ENCODE data around the gene TRIM21.

DNA sequence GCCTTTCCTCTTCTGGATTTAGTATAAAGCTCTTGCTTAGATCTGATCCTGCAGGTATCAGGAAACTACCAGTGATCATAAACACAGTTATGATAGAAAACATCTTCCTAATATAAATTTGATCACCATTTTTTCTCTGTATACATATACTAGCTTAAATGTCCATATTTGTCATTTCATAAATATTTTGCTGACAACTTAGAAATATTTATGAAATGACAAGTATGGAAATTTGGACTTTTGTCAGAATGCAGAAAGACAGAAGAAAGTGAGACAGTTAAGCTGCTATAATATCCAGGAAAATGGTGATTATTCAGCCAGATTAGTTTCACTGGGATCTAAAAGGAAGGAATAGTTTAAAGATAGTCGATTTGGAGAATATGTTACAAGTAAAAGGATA, 22.8 kb upstream of the TRIM21 start:
- TF ChIP-seq TBP (optimal IDR thresholded peaks at IDR 0.05; ENCODE audit: low read depth, low read length) (no peak), ZNF140 (CRISPR knock-in tag; IDR thresholded peaks at IDR 0.05) (no peak), CHCHD3 (CRISPR knock-in tag; IDR thresholded peaks at IDR 0.05) (no peak), FOS (IDR thresholded peaks at IDR 0.05; ENCODE audit: extremely low read depth, insufficient read length) (no peak), ZNF778 (CRISPR knock-in tag; IDR thresholded peaks at IDR 0.05) (no peak), TARDBP (IDR thresholded peaks at IDR 0.05) (no peak), SRF (CRISPR knock-in tag; IDR thresholded peaks at IDR 0.05) (no peak), ZZZ3 (IDR thresholded peaks at IDR 0.05) (no peak), ZNF263 (CRISPR knock-in tag; IDR thresholded peaks at IDR 0.05; ENCODE audit: borderline replicate concordance) (no peak), HSF4 (CRISPR knock-in tag; IDR thresholded peaks at IDR 0.05; ENCODE audit: borderline replicate concordance) (no peak), ZNF253 (CRISPR knock-in tag; conservative IDR thresholded peaks at IDR 0.05) (no peak), FOXA3 (CRISPR knock-in tag; conservative IDR thresholded peaks at IDR 0.05 in 1 of 2, IDR thresholded peaks at IDR 0.05 in 1 of 2) (no peak)
- TF ChIP-seq, protein P1, sequence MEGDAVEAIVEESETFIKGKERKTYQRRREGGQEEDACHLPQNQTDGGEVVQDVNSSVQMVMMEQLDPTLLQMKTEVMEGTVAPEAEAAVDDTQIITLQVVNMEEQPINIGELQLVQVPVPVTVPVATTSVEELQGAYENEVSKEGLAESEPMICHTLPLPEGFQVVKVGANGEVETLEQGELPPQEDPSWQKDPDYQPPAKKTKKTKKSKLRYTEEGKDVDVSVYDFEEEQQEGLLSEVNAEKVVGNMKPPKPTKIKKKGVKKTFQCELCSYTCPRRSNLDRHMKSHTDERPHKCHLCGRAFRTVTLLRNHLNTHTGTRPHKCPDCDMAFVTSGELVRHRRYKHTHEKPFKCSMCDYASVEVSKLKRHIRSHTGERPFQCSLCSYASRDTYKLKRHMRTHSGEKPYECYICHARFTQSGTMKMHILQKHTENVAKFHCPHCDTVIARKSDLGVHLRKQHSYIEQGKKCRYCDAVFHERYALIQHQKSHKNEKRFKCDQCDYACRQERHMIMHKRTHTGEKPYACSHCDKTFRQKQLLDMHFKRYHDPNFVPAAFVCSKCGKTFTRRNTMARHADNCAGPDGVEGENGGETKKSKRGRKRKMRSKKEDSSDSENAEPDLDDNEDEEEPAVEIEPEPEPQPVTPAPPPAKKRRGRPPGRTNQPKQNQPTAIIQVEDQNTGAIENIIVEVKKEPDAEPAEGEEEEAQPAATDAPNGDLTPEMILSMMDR (IDR thresholded peaks at IDR 0.05 in 2 of 3, conservative IDR thresholded peaks at IDR 0.05 in 1 of 3; ENCODE audit: insufficient read depth in 2 of 3, low read depth in 1 of 3, low read length in 3 of 3): no peak
- TF ChIP-seq, protein P2, sequence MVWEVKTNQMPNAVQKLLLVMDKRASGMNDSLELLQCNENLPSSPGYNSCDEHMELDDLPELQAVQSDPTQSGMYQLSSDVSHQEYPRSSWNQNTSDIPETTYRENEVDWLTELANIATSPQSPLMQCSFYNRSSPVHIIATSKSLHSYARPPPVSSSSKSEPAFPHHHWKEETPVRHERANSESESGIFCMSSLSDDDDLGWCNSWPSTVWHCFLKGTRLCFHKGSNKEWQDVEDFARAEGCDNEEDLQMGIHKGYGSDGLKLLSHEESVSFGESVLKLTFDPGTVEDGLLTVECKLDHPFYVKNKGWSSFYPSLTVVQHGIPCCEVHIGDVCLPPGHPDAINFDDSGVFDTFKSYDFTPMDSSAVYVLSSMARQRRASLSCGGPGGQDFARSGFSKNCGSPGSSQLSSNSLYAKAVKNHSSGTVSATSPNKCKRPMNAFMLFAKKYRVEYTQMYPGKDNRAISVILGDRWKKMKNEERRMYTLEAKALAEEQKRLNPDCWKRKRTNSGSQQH (CRISPR knock-in tag; IDR thresholded peaks at IDR 0.05): no peak
